Right renal pelvis (tissue), 4 donors: Measurements from ENCODE around the gene GUCA2B. TPM values are rescaled to one million over a fixed set of nuclear protein-coding genes. Genes with fewer than 3 reads are reported as not detected.

ENCODE experiments used
- DNase-seq, 4 donors: peaks; one replicate each; pipeline ENCODE4 v3.0.0-alpha.2; 2013; ENCODE audit warnings: low read depth in 4 of 4, low spot score in 3 of 4, missing footprints in 1 of 4
- polyA plus RNA-seq, 4 donors: library from polyadenylated mRNA; unstranded; fragments of 120-200 nt; gene quantifications; one replicate each; pipeline ENCODE4 v1.2.1, GENCODE V29; 2013; ENCODE audit not compliant: insufficient read length in 4 of 4

GUCA2B gene
- polyA plus RNA-seq, 4 donors: not detected

DNA sequence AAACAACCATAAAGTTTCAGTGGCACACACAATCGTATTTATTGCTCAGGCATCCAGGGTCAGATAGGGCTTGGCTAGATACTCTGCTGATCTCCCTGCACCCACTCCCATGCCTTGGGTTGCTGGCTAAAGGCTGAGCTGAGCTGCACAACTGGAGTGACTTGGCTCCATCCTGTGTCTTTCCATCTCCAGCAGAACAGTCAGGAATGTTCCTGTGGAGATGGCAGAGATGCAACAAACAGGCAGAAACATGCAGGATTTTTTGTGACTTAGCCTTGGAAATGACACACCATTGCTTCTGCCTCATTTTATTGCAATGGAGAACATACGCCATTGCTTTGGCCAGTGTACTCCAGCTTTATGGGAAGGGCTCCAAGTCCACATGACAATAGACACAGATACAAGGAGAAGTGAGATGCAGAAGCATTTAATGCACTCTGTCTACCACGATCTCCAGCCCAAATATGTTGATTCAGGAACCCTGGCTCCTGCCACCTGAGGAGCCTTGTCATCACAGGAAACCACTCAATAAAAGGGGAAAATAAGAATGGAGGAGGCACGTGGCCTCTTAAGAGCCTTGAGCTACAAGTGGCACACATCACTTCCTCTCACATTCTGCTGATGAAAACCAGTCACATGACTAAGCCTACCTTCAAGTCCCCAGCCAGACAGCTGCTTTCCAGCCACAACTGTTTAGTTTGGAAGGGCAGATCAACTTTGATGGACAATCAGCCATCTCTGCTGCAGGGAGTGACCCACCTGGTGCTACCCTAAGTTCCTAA, 10.1 kb upstream of the GUCA2B start:
- DNase-seq: no peak

DNA sequence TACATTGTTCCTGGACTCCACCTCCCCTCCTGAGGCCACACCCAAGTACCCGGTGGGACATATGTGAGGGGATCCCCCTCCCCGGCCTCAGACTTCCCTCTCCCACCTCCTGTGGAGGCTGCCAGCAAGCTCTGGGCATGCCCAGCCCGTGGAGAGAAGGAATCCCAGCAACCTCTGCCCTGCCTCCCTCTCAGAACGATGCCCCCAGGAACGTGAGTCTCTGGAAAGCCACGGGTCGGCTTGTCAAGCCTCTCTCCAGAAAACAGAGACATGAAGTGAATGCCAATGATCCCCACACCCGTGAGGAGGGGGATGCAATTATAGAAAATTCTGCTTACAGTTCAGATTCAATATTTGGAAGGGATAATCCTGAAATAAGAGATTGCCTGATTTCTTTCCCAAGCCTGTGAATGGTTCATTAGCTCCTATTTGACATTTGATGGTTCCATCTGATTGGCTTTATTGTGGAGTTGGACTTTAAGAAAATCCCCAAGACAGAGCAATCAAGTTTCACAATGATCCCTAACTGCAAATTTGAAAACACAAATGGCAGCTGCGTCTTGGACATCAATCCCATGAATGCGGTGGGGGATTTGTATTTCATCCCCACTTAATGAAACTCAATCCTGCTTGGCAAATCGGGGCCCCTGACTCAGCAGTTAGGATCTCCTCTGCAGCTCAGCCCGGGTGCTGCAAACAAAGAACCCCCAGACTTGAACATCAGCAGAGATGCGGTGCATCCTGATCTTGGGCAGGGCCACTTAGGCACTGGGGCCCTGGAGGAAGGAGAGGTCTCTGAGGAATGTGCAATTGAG, 9.1 kb upstream of the GUCA2B start:
- DNase-seq: no peak

DNA sequence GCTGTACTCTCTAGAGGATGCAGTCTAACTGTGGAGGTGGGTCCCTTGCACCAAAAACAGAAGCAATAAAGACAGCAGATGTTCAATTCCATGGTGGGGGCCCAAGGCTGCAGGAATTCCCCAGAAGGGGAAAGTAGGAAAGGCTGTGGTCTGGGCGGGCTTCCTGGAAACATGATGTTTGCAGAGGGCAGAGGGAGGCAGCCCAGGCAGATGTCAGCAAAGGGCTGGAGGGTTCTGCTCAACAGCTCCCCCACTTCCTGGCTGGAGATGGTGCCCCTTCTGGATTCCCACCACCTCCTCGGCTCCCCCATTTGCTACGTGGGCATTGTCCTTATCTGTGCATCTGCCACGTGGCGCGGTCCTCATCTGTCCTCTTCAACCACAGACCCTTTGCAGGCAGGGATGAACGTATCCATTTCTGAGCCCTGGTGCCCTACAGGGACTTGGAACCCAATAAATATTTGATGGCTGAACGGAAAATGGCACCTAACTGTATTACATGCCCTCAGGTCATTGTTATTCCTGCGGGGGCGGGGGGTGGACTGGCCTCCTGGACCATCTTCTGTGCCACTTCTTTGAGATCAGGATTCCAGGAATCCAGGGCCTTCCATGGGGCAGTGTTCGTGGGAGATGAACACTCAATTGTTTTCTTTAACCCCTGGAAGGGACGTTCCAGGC, 8.4 kb upstream of the GUCA2B start:
- DNase-seq: no peak

DNA sequence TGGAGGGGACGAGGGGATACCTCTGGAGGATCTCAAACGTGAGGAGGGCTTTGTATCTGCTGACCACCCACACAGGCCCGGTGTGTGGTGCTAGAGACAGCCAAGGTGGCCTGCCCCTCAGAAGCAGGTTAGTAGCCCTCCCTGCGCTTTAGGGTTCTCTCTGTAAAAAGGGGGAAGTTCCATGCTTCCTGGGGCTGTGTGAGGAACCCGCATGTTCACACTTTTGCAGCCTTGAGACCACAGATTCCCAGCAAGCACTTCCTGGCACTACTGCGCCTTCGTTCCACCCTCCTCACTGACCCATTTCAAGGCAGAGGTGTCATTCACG, 7.9 kb upstream of the GUCA2B start:
- DNase-seq: no peak

DNA sequence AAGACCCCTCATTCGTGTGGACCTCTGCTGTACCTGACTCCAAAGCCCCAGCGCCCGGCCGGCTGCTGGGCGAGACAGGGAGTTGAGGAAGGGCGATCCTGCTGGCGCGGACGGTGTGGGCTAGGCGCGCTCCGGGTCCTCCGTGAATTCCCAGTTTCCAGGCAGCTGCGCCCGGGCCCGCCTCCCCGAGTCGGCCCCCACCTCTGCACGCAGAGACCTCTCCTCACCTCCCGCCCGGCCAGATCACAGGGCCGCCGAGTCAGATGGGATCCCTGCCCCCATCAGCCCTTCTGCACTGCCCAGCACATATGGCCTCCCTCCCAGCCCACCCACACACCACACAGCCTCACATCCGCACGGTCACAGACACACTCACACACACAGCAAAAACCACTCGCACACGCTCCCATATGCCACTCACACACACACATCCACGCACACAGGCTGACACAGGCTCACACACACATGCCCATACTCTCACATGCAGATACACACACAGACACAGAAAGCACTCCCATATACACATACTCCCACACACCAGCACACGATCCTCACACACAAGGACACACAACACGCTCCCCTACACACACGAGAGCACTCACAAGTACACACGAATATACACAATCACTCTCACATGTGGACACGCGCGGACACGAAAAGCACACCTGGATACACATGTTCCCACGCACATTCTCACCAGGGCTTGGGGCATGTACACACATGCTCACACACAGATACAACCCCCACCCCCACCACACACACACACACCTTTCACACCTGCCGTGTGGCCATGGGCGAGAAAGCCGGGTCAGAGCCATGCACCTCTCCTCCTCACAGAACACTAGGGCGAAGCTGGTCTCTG, 7.2 kb upstream of the GUCA2B start:
- DNase-seq: no peak

DNA sequence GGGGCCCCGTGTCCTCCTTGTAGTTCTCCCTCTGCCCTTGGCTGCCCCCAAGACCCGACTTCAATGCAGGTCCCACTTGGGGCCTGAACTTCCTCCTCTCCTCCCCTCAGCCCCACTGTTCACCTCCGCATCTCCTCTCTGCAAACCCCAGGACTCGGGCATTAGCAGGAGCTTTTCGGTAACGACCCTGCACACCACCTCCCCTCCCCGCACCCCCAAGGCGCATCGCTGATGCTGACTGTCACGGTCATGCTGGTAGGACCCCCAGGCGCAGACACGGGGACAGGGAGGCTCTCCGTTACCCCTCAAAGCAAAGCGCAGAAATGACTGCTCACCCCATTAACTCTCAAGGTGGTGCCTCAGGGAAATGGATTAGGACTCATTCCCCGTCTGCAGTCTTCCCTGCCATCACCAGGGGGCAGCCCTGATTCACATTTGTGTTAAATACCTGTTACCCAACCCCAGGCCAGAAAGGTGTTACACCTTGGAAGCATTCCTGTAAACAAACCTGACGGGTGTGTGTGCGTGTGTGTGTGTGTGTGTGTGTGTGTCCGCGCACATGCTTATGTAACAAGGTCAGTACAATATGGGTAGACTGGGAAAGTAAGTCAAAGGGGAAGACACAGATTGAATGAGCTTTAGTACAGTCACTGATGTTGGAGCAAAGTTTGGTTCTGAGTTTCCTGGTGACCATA, 6.4 kb upstream of the GUCA2B start:
- DNase-seq: peak; percentile 34 to 67 (median 58)

DNA sequence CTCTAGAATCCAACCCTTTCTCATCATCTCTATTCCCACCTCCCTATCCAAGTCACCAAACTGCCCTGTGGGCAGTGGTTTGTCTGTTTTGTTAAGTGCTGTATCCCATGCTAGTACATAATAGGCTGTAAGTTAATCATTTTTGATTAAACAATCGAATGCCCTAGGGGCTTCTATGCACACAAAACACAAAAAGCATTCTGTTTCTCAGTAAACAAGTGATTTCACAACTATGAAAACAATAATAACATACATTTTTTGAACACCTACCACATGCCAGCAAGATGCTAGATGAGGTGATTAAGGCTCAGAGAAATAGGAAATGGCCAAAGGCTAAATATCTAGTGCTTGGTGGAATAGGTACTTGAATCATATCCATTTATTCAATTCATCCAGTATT, 5.0 kb upstream of the GUCA2B start:
- no peak for DNase-seq

DNA sequence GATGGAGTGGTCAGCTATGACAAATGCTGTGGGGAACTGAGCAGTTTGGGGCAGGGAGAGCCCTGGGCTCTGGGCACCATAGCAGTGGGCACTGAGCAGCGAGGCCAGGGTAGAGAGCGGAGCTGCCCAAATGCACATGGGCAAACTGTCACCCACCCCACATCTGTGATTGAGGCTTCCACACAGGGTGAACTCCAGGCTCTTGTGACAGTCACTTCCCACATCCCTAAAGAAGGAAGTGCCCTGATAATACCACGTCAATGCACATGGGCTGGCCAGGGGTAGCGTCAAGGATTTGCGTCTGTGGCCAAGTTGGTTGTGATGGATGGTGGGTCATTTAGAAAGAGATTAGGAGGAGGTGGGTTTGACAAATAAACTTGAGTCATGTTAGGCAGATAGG, 2.6 kb upstream of the GUCA2B start:
- no peak for DNase-seq

DNA sequence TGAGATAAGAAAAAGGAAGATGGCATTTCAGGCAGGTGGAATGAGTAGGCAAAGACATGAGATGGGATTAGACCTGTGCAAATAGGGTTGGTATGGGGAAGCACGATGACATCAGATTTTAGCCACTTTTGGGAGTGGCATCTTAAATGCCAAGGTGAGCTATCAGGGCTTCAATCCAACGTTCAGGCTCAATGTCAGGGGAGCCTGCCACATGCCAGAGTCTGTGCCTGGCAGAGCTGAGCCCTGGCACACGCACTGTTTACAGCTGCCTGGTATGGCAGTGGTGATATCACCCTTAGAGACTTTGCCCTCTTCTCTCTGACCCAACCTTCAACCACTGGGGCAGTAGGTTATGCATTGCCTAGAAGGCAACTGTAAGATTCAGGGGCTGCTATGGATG, 1.1 kb upstream of the GUCA2B start:
- no peak for DNase-seq

DNA sequence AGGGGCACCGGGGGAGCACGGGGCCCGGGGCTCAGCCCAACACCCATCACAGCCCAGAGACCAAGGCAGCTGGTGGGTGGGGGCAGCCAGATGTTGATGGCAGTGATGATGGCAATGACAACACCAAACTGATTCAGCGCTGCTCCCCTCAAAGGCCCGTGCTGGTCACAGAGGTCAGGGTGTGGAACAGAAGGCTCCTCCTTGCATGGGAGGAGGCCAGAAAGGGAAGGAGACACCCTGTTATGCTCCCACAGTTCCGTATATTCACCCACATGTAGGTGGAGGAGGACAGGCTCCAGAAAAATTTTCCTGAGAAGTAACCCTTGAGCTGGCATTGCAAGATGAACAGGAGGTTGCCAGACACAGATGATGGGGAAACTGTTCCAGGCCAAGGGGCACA, 414 bp downstream of the GUCA2B start:
- no peak for DNase-seq

DNA sequence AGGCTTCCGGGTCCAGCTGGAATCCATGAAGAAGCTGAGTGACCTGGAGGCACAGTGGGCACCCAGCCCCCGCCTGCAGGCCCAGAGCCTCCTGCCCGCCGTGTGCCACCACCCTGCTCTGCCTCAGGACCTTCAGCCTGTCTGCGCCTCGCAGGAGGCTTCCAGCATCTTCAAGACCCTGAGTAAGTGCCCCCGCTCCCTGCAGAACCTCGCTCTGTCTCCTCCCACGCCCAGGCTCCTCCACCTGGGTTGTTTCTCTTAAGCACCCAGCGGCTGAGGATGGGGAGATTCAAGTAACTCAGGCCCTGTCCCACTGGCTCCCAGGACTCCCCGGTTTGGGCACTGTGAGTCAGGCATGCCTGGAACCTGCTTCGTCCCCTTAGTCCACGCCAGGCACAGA, 1.5 kb downstream of the GUCA2B start:
- no peak for DNase-seq

DNA sequence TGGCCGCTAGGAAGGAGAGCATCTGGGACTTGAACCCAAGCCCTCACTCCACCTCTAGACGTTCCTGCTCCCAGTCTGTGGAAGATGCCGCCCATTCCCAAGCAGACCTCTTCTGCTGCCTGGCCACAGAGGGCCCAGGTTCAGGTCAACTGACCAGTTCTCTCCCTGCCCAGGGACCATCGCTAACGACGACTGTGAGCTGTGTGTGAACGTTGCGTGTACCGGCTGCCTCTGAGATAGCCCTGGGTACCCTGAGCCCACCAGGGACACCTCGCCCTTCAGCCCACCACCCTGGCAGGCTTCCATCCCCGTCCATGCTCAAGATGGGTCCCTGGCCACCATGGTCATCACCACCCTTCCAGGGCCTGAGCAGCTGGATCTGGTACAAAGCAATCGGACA, 2.2 kb downstream of the GUCA2B start:
- DNase-seq: no peak

DNA sequence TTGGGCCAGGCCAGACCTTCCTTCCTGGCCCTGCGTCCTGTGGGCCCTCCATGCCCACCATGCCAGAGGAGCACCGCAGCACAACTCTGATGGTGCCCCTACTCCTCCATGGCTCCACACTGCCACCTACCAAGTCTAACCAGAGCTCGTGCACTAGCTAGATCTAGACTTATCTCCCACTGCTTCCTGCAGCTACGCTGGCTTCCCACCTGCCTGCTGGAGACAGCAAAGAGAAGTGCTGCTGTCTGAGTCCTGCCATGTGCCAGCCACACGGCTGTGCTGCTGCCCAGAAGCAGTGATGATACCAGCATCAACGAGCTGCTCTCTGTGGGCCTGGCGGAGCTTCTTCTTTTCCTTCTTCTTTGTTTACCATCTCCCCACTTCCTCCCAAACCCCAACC, 4.5 kb downstream of the GUCA2B start:
- no peak for DNase-seq

DNA sequence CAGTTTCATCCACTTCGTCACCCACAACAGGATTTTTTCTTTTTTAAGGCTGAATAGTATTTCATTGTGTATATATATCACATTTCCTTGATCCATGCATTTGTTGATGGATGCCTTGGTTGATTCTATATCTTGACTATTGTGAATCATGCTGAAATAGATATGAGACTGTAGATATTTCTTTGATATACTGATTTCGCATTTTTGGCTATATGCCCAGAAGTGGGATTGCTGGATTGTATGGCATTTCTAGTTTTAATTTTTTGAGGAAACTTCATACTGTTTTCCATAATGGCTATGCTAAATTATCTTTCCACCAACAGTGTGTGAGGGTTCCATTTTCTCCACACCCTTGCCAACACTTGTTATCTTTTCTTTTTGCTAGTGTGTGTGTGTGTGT, 5.0 kb downstream of the GUCA2B start:
- no peak for DNase-seq

DNA sequence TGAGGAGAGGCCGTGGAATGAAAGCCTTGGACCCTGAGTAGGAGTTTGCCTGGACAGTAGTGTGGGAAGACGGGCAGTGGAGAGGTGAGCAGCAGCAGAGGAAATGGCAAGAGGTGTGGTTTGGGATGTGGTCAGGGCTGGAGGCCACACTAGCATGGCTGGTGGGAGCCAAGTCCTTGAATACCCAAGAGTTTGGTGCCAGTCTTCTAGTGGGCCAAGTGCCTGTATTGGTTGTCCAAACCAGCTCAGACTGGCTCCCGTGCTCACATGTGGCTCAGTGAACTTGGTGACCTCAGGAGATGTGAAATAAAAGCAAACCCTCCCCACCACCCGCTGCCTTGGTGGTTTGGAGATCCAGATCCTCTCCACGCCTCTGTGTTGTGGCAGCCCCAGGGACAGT, 9.0 kb downstream of the GUCA2B start:
- no peak for DNase-seq

DNA sequence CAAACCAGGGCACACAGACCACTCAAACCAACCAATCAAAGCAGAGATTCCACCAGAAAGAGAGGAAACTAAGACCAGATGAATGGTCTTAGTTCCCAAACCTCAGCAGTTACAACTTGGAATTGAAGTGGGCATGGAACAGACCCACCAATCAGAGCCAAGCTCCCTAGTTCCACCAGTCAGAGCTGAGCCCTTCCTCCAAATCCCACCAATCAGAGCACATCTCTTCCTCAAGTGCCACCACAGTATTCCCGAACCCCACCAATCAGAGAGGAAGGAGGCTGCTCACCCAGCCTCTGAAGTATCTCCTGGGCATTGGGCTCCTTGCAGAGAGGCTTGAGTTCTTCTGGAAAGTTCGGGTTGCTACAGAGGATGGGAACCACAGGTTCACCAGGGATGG, 9.9 kb downstream of the GUCA2B start:
- DNase-seq: no peak

DNA sequence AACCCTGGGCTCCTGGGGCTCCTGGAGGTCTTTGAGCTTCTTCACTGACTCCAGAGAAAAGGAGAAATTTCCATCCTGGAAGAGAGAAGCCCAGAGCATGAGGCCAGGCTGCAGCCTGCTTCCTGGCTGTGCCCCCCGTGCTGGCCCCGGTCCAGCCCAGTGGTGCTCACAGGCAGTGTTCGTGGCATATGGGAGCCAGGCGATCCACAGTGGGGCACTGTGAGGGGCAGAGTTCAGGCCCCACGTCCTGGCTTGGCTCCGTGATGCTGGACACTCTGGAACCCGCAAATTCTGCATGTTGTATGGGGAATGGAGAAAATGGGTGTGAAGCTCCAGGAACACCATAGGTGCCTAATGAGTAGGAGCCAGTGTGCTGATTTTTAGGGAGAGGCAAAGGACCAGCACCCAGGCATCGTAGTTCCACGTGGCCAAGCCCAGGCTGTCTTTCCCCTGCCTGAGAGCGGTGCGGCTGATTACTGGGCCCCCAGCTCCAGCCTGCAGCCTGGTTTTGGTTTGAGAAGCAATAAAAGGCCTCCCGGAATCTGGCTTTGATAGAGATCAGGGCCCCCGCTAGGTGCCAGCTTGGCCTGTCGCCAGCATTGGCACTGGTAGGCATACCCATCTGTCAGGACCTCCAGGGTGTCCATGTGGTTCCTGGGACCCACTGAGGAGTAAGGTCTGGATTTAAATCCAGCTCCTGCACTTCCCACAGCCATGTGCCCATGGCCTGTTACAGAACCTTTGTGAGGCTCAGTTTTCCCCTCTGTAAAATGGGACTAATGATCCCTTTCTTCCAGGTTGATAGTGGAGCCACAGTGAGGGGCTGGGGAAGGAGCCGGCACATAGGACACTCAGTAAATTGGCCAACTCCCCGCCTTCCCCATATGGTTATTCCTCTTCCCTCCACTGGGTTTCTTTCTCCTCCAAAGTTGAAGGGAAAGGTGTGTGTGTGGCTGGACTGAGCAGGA, 10.6 kb downstream of the GUCA2B start:
- no peak for DNase-seq

DNA sequence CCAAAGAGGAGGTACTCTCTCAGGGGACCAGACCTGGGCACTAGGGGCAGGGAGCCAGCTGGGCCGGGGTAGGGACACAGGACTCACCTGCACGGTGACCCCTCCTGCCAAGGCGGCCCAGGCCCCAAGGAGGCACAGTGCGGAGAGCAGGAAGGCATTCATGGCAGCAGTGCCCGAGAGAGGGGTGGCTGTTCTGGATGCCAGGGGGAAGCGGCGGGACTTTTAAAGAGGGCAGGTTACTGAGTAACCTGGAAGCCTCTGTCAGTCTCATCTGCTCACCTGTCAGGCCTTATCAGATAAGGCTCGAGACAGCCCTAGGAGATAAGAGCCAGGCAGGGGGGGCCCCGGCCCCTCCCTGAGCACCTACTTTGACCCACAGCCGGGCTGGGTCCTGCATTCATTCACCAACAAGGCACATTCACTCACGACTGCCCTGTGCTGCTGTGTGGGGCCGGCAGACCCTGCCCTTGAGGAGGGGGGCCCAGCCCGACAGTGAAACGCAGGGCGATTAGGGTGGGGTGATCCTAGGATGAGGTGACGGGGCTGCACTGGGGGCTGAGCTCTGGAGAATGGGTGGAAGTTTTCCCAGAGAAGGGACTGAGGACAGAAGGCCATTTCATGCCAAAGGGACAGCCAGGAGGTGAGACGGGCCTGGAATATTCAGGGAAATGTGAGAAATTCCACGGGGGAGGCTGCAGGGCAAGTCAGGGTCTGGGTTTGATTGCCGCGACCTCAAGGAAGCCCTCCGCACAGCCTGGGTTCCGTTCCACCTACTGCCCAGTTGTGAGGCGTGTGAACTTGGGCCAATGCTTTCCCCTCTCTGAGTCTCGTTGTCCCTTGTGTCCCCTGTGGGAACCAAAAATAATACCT, 11.6 kb downstream of the GUCA2B start, which contains the start of gene GUCA2A:
Gene GUCA2A (minus strand): TSS at position 195 of the 870 bp plus-strand sequence. CDS start 33 bp downstream, at position 162.
- DNase-seq: no peak
